Right atrium auricular region (tissue), 2 donors: ENCODE results near the gene MORN1. TPM values are rescaled to one million over a fixed set of nuclear protein-coding genes. Genes with fewer than 3 reads are reported as not detected.

Experiments
- DNase-seq: peaks from one replicate; pipeline ENCODE4 v3.0.0-alpha.2; 2019; ENCODE audit warnings: low spot score
- H3K27ac ChIP-seq, 2 donors: fragments of 200-600 bp; sonication (generic); 1 replicate in 1 of 2; 2 replicates in 1 of 2; pipeline ENCODE4 v1.5.1; 2016 to 2019
- H3K27me3 ChIP-seq, 2 donors: fragments of 200-600 bp; sonication (generic); one replicate each; pipeline versions ENCODE4 v1.5.1 to v1.6.0; 2017 to 2019
- H3K36me3 ChIP-seq: fragments of 200-600 bp; sonication (generic); one replicate; pipeline ENCODE4 v1.5.1; 2016
- H3K4me1 ChIP-seq, 2 donors: fragments of 200-600 bp; sonication (generic); one replicate each; pipeline versions ENCODE4 v1.5.1 to v1.6.0; 2017 to 2019
- H3K4me3 ChIP-seq, 2 donors: fragments of 200-600 bp; sonication (generic); 1 replicate in 1 of 2; 2 replicates in 1 of 2; pipeline ENCODE4 v1.5.1; 2017 to 2019; ENCODE audit warnings: mild to moderate bottlenecking in 1 of 2, moderate library complexity in 1 of 2
- H3K9me3 ChIP-seq, 2 donors: fragments of 200-600 bp; sonication (generic); one replicate each; pipeline ENCODE4 v1.5.1; 2019
- CTCF ChIP-seq, 2 donors: fragments of 200-600 bp; sonication (generic); IDR thresholded peaks; one replicate each; pipeline ENCODE4 v1.5.1; 2019; ENCODE audit warnings: antibody characterized with exemption in 2 of 2
- total RNA-seq, 2 donors: library from RNA; depleted of rRNA; stranded (reverse); fragments of >200 nt; gene quantifications; one replicate each; pipeline ENCODE4 v1.1.0, GENCODE V29; 2016

MORN1 gene
- total RNA-seq, 2 donors from 2014 or later = 2.2 to 3.8 TPM

GRCh38 chr1:2388004-2388913 is 3.1 kb downstream of the MORN1 start:
- Histone ChIP-seq H3K36me3 (no peaks in the 10 kb centered on the region), H3K27ac (no peak overlapping the region), H3K27me3 (no peaks in the 10 kb centered on the region), H3K4me1 (peaks cover 0 to 22% of the 10 kb centered on the region in 2 donors), H3K9me3 (no peaks in the 10 kb centered on the region), H3K4me3 (no peak overlapping the region)
- no peak for DNase-seq
- TF ChIP-seq CTCF (IDR thresholded peaks at IDR 0.05) = no peak

GRCh38 chr1:2386636-2387611 is 4.4 kb downstream of the MORN1 start:
- H3K4me1 ChIP-seq = peaks cover 0 to 14% of the 10 kb centered on the region in 2 donors
- no peak for DNase-seq
- no peaks in the 10 kb centered on the region for H3K27me3 ChIP-seq
- no peak for TF ChIP-seq CTCF (IDR thresholded peaks at IDR 0.05)
- H3K4me3 ChIP-seq = no peak overlapping the region
- H3K9me3 ChIP-seq = no peaks in the 10 kb centered on the region
- no peaks in the 10 kb centered on the region for H3K36me3 ChIP-seq
- no peak overlapping the region for H3K27ac ChIP-seq

GRCh38 chr1:2385606-2386280 is 5.6 kb downstream of the MORN1 start:
- H3K9me3 ChIP-seq = no peaks in the 10 kb centered on the region
- H3K36me3 ChIP-seq = no peaks in the 10 kb centered on the region
- peaks cover 0 to 19% of the 10 kb centered on the region in 2 donors for H3K4me1 ChIP-seq
- no peaks in the 10 kb centered on the region for H3K27me3 ChIP-seq
- TF ChIP-seq CTCF (IDR thresholded peaks at IDR 0.05) = no peak
- H3K27ac ChIP-seq = no peak overlapping the region
- no peak overlapping the region for H3K4me3 ChIP-seq
- DNase-seq = no peak

- Histone ChIP-seq H3K9me3 (no peaks in the 10 kb centered on the region), H3K4me3 (no peak overlapping the region), H3K27me3 (no peaks in the 10 kb centered on the region), H3K4me1 (peaks cover 0 to 14% of the 10 kb centered on the region in 2 donors), H3K36me3 (no peaks in the 10 kb centered on the region), H3K27ac (no peak overlapping the region)
- TF ChIP-seq CTCF (IDR thresholded peaks at IDR 0.05) = no peak
- no peak for DNase-seq
Observed at GRCh38 chr1:2384941-2385481, 6.3 kb downstream of the MORN1 start.

- DNase-seq = no peak
- no peak overlapping the region for H3K4me3 ChIP-seq
- no peak for TF ChIP-seq CTCF (IDR thresholded peaks at IDR 0.05)
Observed at GRCh38 chr1:2384130-2384860, 7.1 kb downstream of the MORN1 start.

More at GRCh38 chr1:2384130-2384860, 7.1 kb downstream of the MORN1 start:
- Histone ChIP-seq H3K9me3 (no peaks in the 10 kb centered on the region), H3K27me3 (no peaks in the 10 kb centered on the region), H3K4me1 (peaks cover 0 to 14% of the 10 kb centered on the region in 2 donors), H3K36me3 (no peaks in the 10 kb centered on the region), H3K27ac (no peak overlapping the region)
